ENCODE data around the gene SELENBP1.
A peak's percentile ranks its signal among the peaks of the same experiment; 100 is the strongest.

SELENBP1 gene

GRCh38 chr1:151372058-151372934, at the start of gene SELENBP1:
Gene SELENBP1, minus strand, starts transcription at chr1:151372705. Its CDS starts 64 bp downstream, at chr1:151372641.
- no peaks in the 10 kb centered on the region for H3K9me3 ChIP-seq (ENCODE audit: control insufficient read depth in 1 of 2, low read length in 2 of 2)
- H3K4me1 ChIP-seq (ENCODE audit: control insufficient read depth in 1 of 2, insufficient read depth in 2 of 2, low read length in 2 of 2): peaks cover 7 to 36% of the 10 kb centered on the region in 2 donors
- peaks cover 0 to 9% of the 10 kb centered on the region in 2 donors for H3K36me3 ChIP-seq (ENCODE audit: control insufficient read depth in 1 of 2, insufficient read depth in 2 of 2, low read length in 2 of 2)
- H3K27ac ChIP-seq (ENCODE audit: low read length): peak within 1 kb of the TSS; percentile 68
- H3K4me3 ChIP-seq (ENCODE audit: low read depth in 1 of 2, low read length in 2 of 2): peak within 1 kb of the TSS; percentile 64 to 65
- H3K27me3 ChIP-seq (ENCODE audit: low read depth, low read length): no peaks in the 10 kb centered on the region

DNA sequence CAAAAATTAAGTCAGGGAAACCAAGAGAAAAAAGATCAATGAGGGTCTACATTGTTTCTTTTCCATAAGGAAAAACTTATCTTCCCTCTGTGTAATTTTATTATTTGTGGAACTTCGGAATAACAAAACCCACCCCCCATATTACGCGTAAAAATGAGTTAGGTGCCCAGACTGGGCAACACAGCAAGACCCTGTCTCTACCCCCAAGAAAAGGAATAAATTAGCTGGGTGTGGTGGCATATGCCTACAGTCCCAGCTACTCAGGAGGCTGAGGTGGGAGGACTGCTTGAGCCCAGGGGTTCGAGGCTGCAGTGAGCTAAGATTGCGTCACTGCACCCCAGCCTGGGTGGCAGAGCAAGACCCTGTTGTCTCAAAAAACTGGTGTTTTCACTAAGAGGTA, 47.3 kb upstream of the SELENBP1 start:
- Histone ChIP-seq H3K36me3 (ENCODE audit: control insufficient read depth in 1 of 2, insufficient read depth in 2 of 2, low read length in 2 of 2) (peaks cover 33 to 70% of the 10 kb centered on the region in 2 donors), H3K27me3 (ENCODE audit: low read depth, low read length) (no peaks in the 10 kb centered on the region), H3K27ac (ENCODE audit: low read length) (no peak overlapping the region), H3K4me3 (ENCODE audit: low read depth in 1 of 2, low read length in 2 of 2) (no peak overlapping the region), H3K9me3 (ENCODE audit: control insufficient read depth in 1 of 2, low read length in 2 of 2) (no peaks in the 10 kb centered on the region), H3K4me1 (ENCODE audit: control insufficient read depth in 1 of 2, insufficient read depth in 2 of 2, low read length in 2 of 2) (no peaks in the 10 kb centered on the region)

- no peaks in the 10 kb centered on the region for H3K4me1 ChIP-seq (ENCODE audit: control insufficient read depth in 1 of 2, insufficient read depth in 2 of 2, low read length in 2 of 2)
- no peak overlapping the region for H3K4me3 ChIP-seq (ENCODE audit: low read depth in 1 of 2, low read length in 2 of 2)
- H3K9me3 ChIP-seq (ENCODE audit: control insufficient read depth in 1 of 2, low read length in 2 of 2): no peaks in the 10 kb centered on the region
- H3K27me3 ChIP-seq (ENCODE audit: low read depth, low read length): no peaks in the 10 kb centered on the region
- peaks cover 25 to 69% of the 10 kb centered on the region in 2 donors for H3K36me3 ChIP-seq (ENCODE audit: control insufficient read depth in 1 of 2, insufficient read depth in 2 of 2, low read length in 2 of 2)
- H3K27ac ChIP-seq (ENCODE audit: low read length): no peak overlapping the region
Observed at GRCh38 chr1:151418081-151418480, 45.6 kb upstream of the SELENBP1 start.

DNA sequence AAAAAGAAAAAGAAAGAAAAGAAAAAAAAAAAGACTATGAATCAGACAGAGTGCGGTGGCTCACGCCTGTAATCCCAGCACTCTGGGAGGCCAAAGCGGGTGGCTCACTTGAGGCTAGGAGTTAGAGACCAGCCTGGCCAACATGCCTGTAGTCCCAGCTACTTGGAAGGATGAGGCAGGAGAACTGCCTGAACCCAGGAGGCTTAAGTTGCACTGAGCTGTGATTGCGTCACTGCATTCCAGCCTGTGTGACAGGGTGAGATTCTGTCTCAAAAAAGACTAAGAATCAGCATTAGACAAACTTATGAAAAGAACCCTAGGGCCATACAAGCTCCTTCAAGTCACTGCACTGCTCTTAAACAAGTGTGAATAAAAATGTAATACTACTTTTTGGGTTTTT, 43.7 kb upstream of the SELENBP1 start:
- H3K27ac ChIP-seq (ENCODE audit: low read length): no peak overlapping the region
- H3K9me3 ChIP-seq (ENCODE audit: control insufficient read depth in 1 of 2, low read length in 2 of 2): no peaks in the 10 kb centered on the region
- no peaks in the 10 kb centered on the region for H3K27me3 ChIP-seq (ENCODE audit: low read depth, low read length)
- peaks cover 22 to 70% of the 10 kb centered on the region in 2 donors for H3K36me3 ChIP-seq (ENCODE audit: control insufficient read depth in 1 of 2, insufficient read depth in 2 of 2, low read length in 2 of 2)
- no peaks in the 10 kb centered on the region for H3K4me1 ChIP-seq (ENCODE audit: control insufficient read depth in 1 of 2, insufficient read depth in 2 of 2, low read length in 2 of 2)
- no peak overlapping the region for H3K4me3 ChIP-seq (ENCODE audit: low read depth in 1 of 2, low read length in 2 of 2)

- H3K4me1 ChIP-seq (ENCODE audit: control insufficient read depth in 1 of 2, insufficient read depth in 2 of 2, low read length in 2 of 2): no peaks in the 10 kb centered on the region
- no peaks in the 10 kb centered on the region for H3K27me3 ChIP-seq (ENCODE audit: low read depth, low read length)
- no peaks in the 10 kb centered on the region for H3K9me3 ChIP-seq (ENCODE audit: control insufficient read depth in 1 of 2, low read length in 2 of 2)
- H3K4me3 ChIP-seq (ENCODE audit: low read depth in 1 of 2, low read length in 2 of 2): no peak overlapping the region
- peaks cover 58 to 88% of the 10 kb centered on the region in 2 donors for H3K36me3 ChIP-seq (ENCODE audit: control insufficient read depth in 1 of 2, insufficient read depth in 2 of 2, low read length in 2 of 2)
- no peak overlapping the region for H3K27ac ChIP-seq (ENCODE audit: low read length)
Observed at GRCh38 chr1:151411884-151412283, 39.4 kb upstream of the SELENBP1 start.

- H3K27me3 ChIP-seq (ENCODE audit: low read depth, low read length): no peaks in the 10 kb centered on the region
- no peaks in the 10 kb centered on the region for H3K9me3 ChIP-seq (ENCODE audit: control insufficient read depth in 1 of 2, low read length in 2 of 2)
- H3K4me1 ChIP-seq (ENCODE audit: control insufficient read depth in 1 of 2, insufficient read depth in 2 of 2, low read length in 2 of 2): no peaks in the 10 kb centered on the region
- H3K36me3 ChIP-seq (ENCODE audit: control insufficient read depth in 1 of 2, insufficient read depth in 2 of 2, low read length in 2 of 2): peaks cover 73 to 91% of the 10 kb centered on the region in 2 donors
- H3K4me3 ChIP-seq (ENCODE audit: low read depth in 1 of 2, low read length in 2 of 2): no peak overlapping the region
- no peak overlapping the region for H3K27ac ChIP-seq (ENCODE audit: low read length)
Observed at GRCh38 chr1:151408891-151409290, 36.4 kb upstream of the SELENBP1 start.

GRCh38 chr1:151407304-151407703, 34.8 kb upstream of the SELENBP1 start:
- no peaks in the 10 kb centered on the region for H3K4me1 ChIP-seq (ENCODE audit: control insufficient read depth in 1 of 2, insufficient read depth in 2 of 2, low read length in 2 of 2)
- no peaks in the 10 kb centered on the region for H3K9me3 ChIP-seq (ENCODE audit: control insufficient read depth in 1 of 2, low read length in 2 of 2)
- no peak overlapping the region for H3K4me3 ChIP-seq (ENCODE audit: low read depth in 1 of 2, low read length in 2 of 2)
- peaks cover 79 to 87% of the 10 kb centered on the region in 2 donors for H3K36me3 ChIP-seq (ENCODE audit: control insufficient read depth in 1 of 2, insufficient read depth in 2 of 2, low read length in 2 of 2)
- no peak overlapping the region for H3K27ac ChIP-seq (ENCODE audit: low read length)
- no peaks in the 10 kb centered on the region for H3K27me3 ChIP-seq (ENCODE audit: low read depth, low read length)

DNA sequence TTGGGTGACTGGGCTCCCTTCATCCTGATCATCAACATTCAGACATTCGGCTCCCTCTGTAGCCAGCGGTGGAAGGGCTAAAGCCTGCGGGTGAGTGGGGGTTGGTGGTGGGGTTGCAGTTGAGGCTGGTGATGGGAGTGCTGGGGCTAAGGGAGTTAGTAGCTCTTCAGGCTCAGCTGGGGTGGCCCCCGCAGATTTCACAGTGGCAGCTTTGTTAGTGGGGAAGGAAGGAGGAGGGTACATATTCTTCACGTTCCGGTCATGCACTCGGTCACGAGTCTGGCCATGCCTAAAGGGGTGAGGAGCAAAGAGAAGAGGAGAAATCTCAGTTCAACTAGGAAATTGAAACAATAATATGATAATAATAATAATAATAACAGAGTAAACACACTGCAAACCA, 33.7 kb upstream of the SELENBP1 start:
- peaks cover 80 to 87% of the 10 kb centered on the region in 2 donors for H3K36me3 ChIP-seq (ENCODE audit: control insufficient read depth in 1 of 2, insufficient read depth in 2 of 2, low read length in 2 of 2)
- no peaks in the 10 kb centered on the region for H3K27me3 ChIP-seq (ENCODE audit: low read depth, low read length)
- peaks cover 0 to 2% of the 10 kb centered on the region in 2 donors for H3K4me1 ChIP-seq (ENCODE audit: control insufficient read depth in 1 of 2, insufficient read depth in 2 of 2, low read length in 2 of 2)
- H3K4me3 ChIP-seq (ENCODE audit: low read depth in 1 of 2, low read length in 2 of 2): no peak overlapping the region
- H3K27ac ChIP-seq (ENCODE audit: low read length): no peak overlapping the region
- no peaks in the 10 kb centered on the region for H3K9me3 ChIP-seq (ENCODE audit: control insufficient read depth in 1 of 2, low read length in 2 of 2)

DNA sequence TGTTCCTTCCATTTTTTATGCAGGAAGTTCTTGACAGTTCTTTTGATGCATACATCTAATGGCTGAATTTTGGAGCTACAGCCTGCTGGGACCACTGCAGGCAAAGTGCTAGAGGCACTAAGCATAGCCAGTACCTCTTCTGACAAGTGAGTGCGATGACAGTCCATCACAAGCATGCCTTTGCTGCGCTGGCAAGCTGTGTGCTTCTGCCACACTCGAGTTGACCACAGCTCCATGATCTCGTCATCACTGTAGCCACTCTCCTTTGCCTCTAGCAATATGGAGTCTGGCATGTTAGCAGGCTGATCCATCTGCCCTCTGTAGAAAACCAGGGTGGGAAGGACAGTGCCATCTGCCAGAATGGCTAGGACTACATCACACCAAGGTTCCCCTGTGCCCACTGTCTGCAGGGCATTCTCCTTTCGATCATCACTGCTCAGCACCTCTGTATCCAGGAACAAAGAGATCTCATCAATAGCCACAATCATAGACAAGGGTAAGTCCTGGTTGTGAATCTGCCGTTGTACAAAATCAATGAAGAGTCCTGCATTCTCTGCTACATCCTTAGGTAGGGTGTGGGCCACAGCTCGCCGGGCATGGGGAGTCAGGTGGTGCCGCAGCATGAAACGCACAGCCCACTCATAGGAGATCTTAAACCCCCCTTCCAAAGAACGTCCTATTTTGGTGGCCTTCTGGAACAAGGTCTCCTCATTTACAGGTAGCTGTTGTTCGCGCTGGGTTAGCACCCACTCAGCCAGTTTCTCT, 32.9 kb upstream of the SELENBP1 start:
- H3K27ac ChIP-seq (ENCODE audit: low read length): no peak overlapping the region

DNA sequence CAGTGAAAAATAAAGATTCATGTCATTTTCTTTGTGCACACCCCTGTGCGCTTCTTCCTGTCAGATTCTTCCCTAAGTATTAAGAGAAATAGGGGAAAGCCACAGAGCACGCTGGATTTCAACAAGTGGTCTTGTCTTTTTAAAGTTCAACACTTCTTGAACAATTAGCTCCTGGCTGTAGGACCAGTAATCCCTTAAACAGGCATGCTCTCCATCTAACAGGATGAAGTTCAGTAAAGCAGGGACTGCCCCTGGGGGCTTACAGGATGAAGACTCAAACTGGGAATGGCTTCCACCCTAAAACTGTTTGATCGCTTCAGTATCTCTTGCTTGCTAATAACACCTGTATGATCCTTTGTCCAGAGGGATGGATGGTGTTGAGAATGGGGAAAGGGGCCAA, 31.1 kb upstream of the SELENBP1 start:
- H3K4me1 ChIP-seq (ENCODE audit: control insufficient read depth in 1 of 2, insufficient read depth in 2 of 2, low read length in 2 of 2): peaks cover 11 to 14% of the 10 kb centered on the region in 2 donors
- no peaks in the 10 kb centered on the region for H3K9me3 ChIP-seq (ENCODE audit: control insufficient read depth in 1 of 2, low read length in 2 of 2)
- no peak overlapping the region for H3K27ac ChIP-seq (ENCODE audit: low read length)
- no peak overlapping the region for H3K4me3 ChIP-seq (ENCODE audit: low read depth in 1 of 2, low read length in 2 of 2)
- no peaks in the 10 kb centered on the region for H3K27me3 ChIP-seq (ENCODE audit: low read depth, low read length)
- H3K36me3 ChIP-seq (ENCODE audit: control insufficient read depth in 1 of 2, insufficient read depth in 2 of 2, low read length in 2 of 2): peaks cover 64 to 68% of the 10 kb centered on the region in 2 donors

More for the DNA sequence above, 32.9 kb upstream of the SELENBP1 start:
- Histone ChIP-seq H3K27me3 (ENCODE audit: low read depth, low read length) (no peaks in the 10 kb centered on the region), H3K36me3 (ENCODE audit: control insufficient read depth in 1 of 2, insufficient read depth in 2 of 2, low read length in 2 of 2) (peaks cover 80 to 84% of the 10 kb centered on the region in 2 donors), H3K9me3 (ENCODE audit: control insufficient read depth in 1 of 2, low read length in 2 of 2) (no peaks in the 10 kb centered on the region), H3K4me1 (ENCODE audit: control insufficient read depth in 1 of 2, insufficient read depth in 2 of 2, low read length in 2 of 2) (peaks cover 8 to 10% of the 10 kb centered on the region in 2 donors), H3K4me3 (ENCODE audit: low read depth in 1 of 2, low read length in 2 of 2) (no peak overlapping the region)

DNA sequence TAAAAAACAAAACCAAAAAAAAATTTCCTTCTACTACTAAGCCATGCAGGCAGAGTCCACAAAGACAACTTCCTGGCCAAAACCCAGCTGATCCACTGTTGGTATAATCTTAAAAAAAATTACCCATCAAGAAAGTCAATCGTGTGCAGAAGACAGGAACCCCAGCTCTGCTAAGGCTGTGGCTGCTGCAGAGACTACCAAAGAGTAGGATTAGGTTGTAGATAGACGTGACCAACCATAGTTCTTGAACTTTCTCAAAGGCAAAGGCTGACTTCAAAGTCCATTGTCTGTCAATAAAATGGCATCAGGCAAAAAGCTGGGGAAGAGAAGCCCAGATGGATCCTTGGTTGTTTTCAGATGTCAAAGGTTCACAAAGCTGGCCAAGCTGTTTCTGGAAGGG, 30.3 kb upstream of the SELENBP1 start:
- H3K36me3 ChIP-seq (ENCODE audit: control insufficient read depth in 1 of 2, insufficient read depth in 2 of 2, low read length in 2 of 2): peaks cover 59% of the 10 kb centered on the region in 2 donors
- H3K27ac ChIP-seq (ENCODE audit: low read length): no peak overlapping the region

More for the DNA sequence above, 30.3 kb upstream of the SELENBP1 start:
- no peaks in the 10 kb centered on the region for H3K9me3 ChIP-seq (ENCODE audit: control insufficient read depth in 1 of 2, low read length in 2 of 2)
- H3K4me1 ChIP-seq (ENCODE audit: control insufficient read depth in 1 of 2, insufficient read depth in 2 of 2, low read length in 2 of 2): peaks cover 11 to 14% of the 10 kb centered on the region in 2 donors
- no peaks in the 10 kb centered on the region for H3K27me3 ChIP-seq (ENCODE audit: low read depth, low read length)
- H3K4me3 ChIP-seq (ENCODE audit: low read depth in 1 of 2, low read length in 2 of 2): no peak overlapping the region

All from muscle layer of duodenum (tissue), 2 donors.